NB4 (cell line): ENCODE data around the gene MPG.

Experiments used
- CTCF ChIP-seq: IDR thresholded peaks from one replicate; pipeline ENCODE4 v1.5.1; 2012; ENCODE audit warnings: low read depth, low read length
- MAX ChIP-seq: IDR thresholded peaks from 2 replicates; pipeline ENCODE4 v1.6.1; 2011; ENCODE audit warnings: low read depth, low read length
- MYC ChIP-seq: IDR thresholded peaks from 2 replicates; pipeline ENCODE4 v1.6.1; 2011; ENCODE audit warnings: low read depth, low read length
- POLR2A ChIP-seq: IDR thresholded peaks from 2 replicates; pipeline ENCODE4 v1.6.1; 2011; ENCODE audit warnings: mild to moderate bottlenecking; ENCODE audit not compliant: insufficient read length; ENCODE audit errors: extremely low read depth

- TF ChIP-seq CTCF (no peak), POLR2A (no peak), MAX (no peak), MYC (no peak)
Observed at GRCh38 chr16:79151-80054, 1.4 kb downstream of the MPG start.
